Stimulated activated effector memory CD8-positive, alpha-beta T cell treated with anti-CD3 and anti-CD28 coated beads, Interleukin-12 subunit alpha, Interleukin-12 subunit beta, amount 100 ng/mL, for 72 hours (primary cell): ENCODE results near the gene HDAC4.

ENCODE experiments used
- ATAC-seq: fragments of 150-1000 bp; cut with Tn5 transposase; 2 replicates; pipeline ENCODE4 v1.10.0; 2021
- DNase-seq, 2 donors: peaks; one replicate each; pipeline ENCODE4 v3.0.0; 2021 to 2022; ENCODE audit warnings: low spot score in 2 of 2
- H3K27ac Mint-ChIP-seq: one replicate; pipeline ENCODE4 v1.8.0; 2022; ENCODE audit warnings: mild to moderate bottlenecking, mixed read lengths
- H3K36me3 Mint-ChIP-seq: one replicate; pipeline ENCODE4 v1.8.0; 2022; ENCODE audit warnings: mild to moderate bottlenecking, mixed read lengths
- H3K4me1 Mint-ChIP-seq: one replicate; pipeline ENCODE4 v1.8.0; 2022; ENCODE audit warnings: mixed read lengths
- H3K4me3 Mint-ChIP-seq: one replicate; pipeline ENCODE4 v1.8.0; 2022; ENCODE audit warnings: mild to moderate bottlenecking, mixed read lengths
- H3K9me3 Mint-ChIP-seq: one replicate; pipeline ENCODE4 v1.8.0; 2022; ENCODE audit warnings: mixed read lengths

The HDAC4 gene

DNA sequence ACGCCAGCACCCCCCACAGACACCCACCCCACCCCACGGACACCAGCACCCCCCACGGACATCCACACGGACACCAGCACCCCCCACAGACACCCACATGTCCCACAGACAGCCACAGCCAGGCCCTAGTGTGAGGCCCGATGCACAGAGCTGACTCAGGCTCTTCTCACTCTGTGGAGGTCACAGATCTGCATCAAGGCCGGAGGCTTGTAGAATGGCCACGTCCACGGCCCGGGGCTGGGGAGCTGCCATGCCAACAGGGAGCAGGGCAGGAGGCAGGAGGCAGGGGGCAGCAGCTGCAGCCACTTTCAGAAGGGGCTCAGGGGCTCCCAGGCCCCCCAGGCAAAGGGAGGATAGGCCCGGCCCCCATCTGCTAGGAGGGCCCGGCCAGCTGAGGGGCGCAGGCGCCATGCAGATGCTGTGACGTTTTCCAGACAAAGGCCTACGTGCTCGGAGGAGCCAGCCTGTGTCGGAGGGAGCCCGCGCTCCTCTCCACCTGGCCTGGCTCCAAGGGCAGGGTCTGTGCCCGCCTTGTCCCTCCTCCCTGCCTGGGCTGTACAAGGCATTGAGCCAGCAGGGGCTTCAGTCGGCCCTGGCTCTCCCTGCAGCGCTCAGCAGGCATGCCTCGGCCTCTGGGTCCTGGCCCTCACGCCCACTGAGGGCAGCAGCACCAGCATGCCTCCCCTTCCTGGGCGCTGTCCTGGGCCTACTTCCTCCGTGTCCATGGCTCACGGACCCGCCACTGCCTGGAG is 304.0 kb downstream of the HDAC4 start:
- Mint-ChIP-seq H3K9me3 (no peaks in the 10 kb centered on the region), H3K4me3 (no peak overlapping the region), H3K4me1 (peaks cover 6% of the 10 kb centered on the region), H3K27ac (no peak overlapping the region), H3K36me3 (peaks cover 6% of the 10 kb centered on the region)
- no peak for ATAC-seq
- no peak for DNase-seq

DNA sequence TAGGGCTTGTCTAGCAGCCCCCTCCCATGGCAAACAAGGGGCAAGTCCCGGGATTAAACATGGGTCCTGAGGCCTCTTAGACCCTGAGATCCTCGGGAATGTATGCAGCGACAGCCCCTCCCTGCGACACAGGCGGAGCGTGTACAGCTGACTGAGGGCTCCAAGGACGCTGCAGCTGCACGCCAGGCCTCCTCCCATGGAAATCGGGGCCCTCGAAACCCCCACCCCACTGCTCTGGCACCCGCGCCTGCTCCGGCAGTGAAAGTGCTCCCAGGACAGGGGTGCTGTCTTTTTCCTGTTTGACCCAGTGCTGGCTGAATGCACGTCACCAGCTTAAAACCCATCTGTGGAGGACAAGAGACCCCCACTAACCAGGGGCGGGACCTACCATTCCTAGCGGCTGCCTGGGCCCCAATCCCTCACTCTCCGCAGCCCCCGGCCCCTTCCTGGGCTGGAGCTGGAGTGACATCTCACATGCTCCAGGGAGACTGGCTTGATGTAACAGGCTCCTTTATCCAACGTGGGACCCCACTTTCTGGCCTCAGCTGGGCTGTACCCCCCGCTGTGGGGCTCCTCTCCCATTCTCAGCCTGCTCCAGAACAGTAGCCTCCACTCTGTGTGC is 305.2 kb downstream of the HDAC4 start:
- no peak for DNase-seq
- Mint-ChIP-seq H3K36me3 (peaks cover 11% of the 10 kb centered on the region), H3K4me1 (peaks cover 6% of the 10 kb centered on the region), H3K9me3 (no peaks in the 10 kb centered on the region), H3K4me3 (no peak overlapping the region), H3K27ac (no peak overlapping the region)
- ATAC-seq, result no peak

DNA sequence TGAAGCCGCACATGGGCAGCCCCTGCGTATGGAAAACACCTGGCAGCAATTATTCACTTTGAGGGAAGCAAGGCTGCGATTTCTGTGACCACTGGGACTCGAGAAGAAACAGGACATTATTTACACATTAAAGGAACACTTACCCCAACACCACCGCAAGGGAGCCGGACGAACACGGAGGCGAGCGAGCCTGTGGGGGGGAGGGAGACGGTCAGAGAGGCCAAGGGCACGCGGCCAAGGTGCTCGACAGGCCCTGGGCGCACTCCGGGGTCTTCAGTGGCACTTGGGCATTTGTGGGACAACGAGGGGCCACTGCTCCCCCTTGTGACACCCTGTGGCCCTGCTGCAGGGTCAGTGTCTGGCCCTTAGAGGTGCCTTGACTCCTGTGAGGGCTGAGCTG is 306.0 kb downstream of the HDAC4 start:
- Mint-ChIP-seq H3K4me1 (peaks cover 6% of the 10 kb centered on the region), H3K4me3 (no peak overlapping the region), H3K27ac (no peak overlapping the region), H3K36me3 (peaks cover 12% of the 10 kb centered on the region), H3K9me3 (no peaks in the 10 kb centered on the region)
- ATAC-seq, result no peak
- no peak for DNase-seq

DNA sequence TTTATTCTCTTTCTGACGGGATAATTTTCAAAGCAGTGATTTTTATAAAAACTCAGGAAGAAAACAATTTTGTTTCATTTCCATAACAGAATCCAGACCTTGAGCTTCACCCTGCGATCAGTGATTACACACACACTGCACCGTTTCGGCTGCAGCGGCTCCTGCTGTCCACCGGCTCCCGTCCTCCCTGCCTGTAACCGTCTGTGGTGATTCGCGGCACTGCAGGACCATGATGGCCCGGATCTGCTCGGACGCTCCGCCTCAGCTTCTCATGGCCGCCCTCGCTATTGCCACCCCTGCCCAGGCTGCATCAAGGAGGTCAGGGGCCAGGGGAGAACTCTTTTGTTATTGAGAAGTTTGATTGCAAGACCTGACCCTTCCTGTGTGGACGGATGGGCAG is 306.9 kb downstream of the HDAC4 start:
- DNase-seq (no peak), ATAC-seq (no peak)
- H3K4me3 Mint-ChIP-seq, result no peak overlapping the region
- no peaks in the 10 kb centered on the region for H3K9me3 Mint-ChIP-seq
- peaks cover 6% of the 10 kb centered on the region for H3K4me1 Mint-ChIP-seq
- H3K36me3 Mint-ChIP-seq, result peaks cover 13% of the 10 kb centered on the region
- H3K27ac Mint-ChIP-seq, result no peak overlapping the region

DNA sequence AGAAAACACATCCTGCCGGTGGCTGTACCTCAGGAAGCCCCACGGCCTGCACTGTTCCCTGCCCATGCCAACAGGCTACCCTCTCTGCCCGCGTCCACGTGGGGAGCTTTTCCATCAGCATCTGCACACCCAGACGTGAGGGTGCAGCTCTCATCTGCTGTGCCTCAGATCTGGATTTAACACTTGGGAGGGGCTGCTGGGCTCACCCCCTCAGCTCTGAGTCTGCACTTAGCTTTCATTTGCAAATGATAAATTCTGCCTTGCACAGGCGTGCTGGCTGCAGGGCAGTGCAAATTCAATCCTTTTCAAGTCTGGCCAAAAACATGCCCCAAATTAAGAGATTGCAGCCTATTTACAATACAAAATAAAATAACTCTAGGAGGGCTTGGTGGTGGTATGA is 307.3 kb downstream of the HDAC4 start:
- H3K4me1 Mint-ChIP-seq, result peaks cover 4% of the 10 kb centered on the region
- H3K9me3 Mint-ChIP-seq, result no peaks in the 10 kb centered on the region
- no peak overlapping the region for H3K27ac Mint-ChIP-seq
- no peak for DNase-seq
- peaks cover 16% of the 10 kb centered on the region for H3K36me3 Mint-ChIP-seq
- no peak for ATAC-seq
- H3K4me3 Mint-ChIP-seq, result no peak overlapping the region

DNA sequence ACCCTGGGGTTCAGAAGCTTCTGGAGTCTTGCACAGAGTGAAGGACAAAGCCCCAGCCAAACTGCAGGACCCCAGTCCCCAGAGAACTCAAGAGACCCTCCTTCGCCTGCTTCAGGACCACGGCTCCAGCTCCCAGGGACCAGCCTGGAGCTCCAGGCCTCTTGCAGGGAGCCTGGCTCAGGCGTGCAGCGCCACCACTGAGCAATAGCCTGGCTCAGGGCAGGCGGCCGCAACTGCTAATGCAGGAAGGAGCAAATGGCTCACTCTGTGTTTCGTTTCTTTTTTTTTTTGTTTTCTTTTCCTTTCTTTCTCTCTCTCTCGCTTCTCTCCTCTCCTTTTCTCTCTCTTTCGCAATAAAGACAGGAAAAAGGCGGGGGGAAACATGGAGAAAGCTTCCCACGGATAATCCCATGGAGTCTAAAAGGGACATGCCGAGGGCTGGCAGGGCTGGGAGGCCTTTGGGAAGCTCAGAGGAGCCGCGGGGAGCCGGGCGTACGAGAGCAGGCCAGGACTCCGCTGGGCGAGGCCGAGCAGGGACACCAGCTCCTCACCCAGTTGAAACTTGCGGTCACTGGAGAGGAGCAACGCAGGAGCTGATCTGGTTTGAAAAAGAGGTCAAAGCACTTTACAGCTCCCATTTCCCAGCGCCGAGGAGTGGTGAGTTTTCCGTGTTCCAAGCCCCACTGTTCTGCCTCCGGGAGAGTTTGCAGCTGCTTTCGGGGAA is 308.1 kb downstream of the HDAC4 start:
- Mint-ChIP-seq H3K4me3 (no peak overlapping the region), H3K9me3 (no peaks in the 10 kb centered on the region), H3K4me1 (no peaks in the 10 kb centered on the region), H3K36me3 (peaks cover 19% of the 10 kb centered on the region), H3K27ac (no peak overlapping the region)
- DNase-seq (no peak), ATAC-seq (no peak)

DNA sequence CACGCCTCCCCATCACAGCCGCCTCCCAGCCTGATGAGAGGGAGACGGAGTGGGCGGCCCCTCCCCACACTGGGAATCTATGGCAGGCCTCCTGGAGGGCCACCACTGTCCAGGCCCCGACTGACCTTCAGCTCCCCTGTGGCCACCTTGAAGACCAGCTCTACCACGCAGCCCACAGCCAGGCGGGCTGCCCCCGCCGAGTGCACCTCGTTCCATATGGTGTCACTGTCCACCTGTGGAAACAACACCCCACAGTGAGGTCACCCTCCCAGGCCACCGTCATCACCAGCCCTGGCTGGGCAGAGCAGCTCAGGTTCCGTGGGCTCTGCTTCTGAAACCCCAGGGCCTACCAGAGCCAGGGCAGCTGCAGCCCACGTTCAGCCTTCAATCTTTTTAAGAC is 310.9 kb downstream of the HDAC4 start:
- DNase-seq (no peak), ATAC-seq (no peak)
- H3K4me3 Mint-ChIP-seq, result no peak overlapping the region
- H3K36me3 Mint-ChIP-seq, result peaks cover 23% of the 10 kb centered on the region
- no peaks in the 10 kb centered on the region for H3K9me3 Mint-ChIP-seq
- peak overlapping the region; percentile 45 for H3K27ac Mint-ChIP-seq
- H3K4me1 Mint-ChIP-seq, result peaks cover 6% of the 10 kb centered on the region

DNA sequence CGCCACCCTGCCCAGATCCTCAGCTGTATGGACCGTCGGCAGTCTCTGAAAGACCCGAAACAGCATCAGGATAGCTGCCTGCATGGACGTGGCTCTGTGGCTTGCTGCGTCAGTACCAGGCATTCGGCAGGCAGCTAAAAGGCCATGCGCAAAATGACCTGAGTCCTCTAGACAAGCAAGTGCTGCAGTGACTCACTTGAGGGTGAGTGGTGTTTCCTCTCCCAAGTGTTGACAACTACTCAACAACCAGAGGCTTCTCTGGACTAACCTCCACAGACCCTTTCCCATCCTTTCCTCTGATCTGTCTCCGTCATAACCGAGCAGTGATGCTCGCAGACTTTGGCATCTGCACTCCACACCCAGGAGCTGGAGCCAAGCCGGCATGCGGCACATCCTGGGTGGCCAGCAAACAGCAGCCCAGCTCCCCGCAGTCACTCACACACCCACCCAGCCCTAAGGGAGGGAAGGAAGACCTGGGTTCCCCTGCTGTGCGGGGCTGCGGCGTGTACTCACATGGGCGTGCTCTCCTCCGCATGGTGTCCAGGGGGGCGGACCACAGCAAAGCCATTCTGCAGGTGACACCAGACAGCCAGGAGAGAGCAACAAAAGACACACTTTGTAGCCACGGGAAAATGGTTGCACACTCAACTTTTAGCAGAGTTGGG is 313.6 kb downstream of the HDAC4 start:
- H3K4me1 Mint-ChIP-seq, result peaks cover 6% of the 10 kb centered on the region
- DNase-seq, result no peak
- H3K36me3 Mint-ChIP-seq, result peaks cover 23% of the 10 kb centered on the region
- H3K27ac Mint-ChIP-seq, result peak overlapping the region; percentile 20
- no peak for ATAC-seq
- H3K9me3 Mint-ChIP-seq, result no peaks in the 10 kb centered on the region
- no peak overlapping the region for H3K4me3 Mint-ChIP-seq

DNA sequence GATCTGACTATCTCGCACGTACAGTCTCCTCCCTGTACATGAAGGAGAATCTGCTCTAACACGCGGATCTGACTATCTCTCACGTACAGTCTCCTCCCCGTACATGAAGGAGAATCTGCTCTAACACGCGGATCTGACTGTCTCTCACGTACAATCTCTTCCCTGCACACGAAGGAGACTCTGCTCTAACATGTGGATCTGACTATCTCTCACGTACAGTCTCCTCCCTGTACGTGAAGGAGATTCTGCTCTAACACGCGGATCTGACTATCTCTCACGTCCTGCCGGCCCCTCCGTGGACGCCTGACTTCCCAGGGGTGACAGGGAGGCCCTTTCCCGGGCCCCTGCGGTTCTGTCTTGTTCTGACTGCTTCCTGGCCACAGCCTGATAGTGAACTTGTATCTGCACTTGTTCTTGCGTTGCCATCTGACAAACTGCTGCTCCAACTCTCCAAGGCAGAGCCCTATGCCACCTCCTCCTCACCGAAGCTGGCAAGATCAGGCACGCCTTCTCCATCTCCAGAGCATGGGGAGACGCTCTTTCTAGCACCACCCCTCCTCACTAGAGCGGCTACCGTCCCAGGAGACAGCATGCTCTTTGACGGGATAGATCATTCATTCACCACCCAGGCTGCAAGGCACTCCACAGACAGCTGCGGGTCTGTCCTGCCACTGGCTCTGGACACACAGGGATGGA is 314.3 kb downstream of the HDAC4 start:
- H3K4me3 Mint-ChIP-seq, result no peak overlapping the region
- H3K27ac Mint-ChIP-seq, result peak overlapping the region; percentile 20
- H3K4me1 Mint-ChIP-seq, result peaks cover 6% of the 10 kb centered on the region
- no peak for DNase-seq
- no peak for ATAC-seq
- peaks cover 23% of the 10 kb centered on the region for H3K36me3 Mint-ChIP-seq
- H3K9me3 Mint-ChIP-seq, result no peaks in the 10 kb centered on the region

DNA sequence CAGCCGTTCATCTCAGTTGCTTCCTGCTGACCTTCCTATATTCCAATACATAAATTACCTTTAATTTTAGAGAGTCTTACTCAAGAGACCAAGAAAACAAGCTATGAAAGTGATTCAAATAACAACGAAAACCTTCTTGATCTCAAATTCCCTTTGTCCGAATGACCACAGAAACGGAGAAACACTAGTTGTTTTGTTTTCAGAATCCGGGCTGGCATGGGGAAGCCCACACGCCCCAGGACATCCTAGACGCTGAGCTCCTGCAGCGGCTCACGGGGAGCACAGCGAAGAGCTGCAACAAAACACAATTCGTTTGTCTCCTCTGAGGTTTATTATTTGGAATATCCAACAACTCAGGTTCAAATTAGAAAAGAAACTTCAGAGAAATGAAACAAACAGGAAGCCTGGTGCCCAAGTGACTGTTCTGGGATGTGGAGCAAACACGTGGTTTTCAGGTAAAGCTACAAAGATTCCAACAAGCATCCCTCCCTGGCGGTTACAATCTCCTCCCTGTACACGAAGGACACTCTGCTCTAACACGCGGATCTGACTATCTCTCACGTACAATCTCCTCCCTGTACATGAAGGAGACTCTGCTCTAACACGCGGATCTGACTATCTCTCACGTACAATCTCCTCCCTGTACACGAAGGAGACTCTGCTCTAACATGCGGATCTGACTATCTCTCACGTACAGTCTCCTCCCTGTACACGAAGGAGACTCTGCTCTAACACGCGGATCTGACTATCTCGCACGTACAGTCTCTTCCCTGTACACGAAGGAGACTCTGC is 315.4 kb downstream of the HDAC4 start:
- Mint-ChIP-seq H3K4me1 (peaks cover 6% of the 10 kb centered on the region), H3K4me3 (no peak overlapping the region), H3K36me3 (peaks cover 17% of the 10 kb centered on the region), H3K9me3 (no peaks in the 10 kb centered on the region), H3K27ac (peak overlapping the region; percentile 57)
- no peak for DNase-seq
- no peak for ATAC-seq

DNA sequence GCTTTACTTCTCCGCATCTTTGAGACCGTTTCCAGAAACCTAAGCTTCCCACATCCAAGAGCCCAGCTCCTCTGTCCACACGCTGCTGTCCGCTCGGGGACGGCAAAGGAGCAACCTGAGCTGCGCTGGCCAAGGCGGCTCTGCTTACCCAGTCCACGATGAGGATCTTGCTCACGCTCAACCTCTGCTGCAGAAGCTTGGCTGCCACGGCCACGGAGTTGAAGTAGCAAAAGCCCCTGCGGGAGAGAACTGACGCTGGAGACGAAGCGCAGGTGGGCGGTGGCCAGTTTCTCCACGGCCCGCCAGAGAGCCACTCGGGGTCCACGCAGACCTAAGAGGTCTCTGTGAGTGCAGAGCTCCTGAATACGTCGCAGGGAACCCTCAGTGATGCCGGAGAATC is 316.8 kb downstream of the HDAC4 start:
- ATAC-seq, result no peak
- Mint-ChIP-seq H3K4me1 (peaks cover 6% of the 10 kb centered on the region), H3K27ac (peak overlapping the region; percentile 57), H3K36me3 (peaks cover 24% of the 10 kb centered on the region), H3K4me3 (no peak overlapping the region), H3K9me3 (no peaks in the 10 kb centered on the region)
- DNase-seq, result no peak

DNA sequence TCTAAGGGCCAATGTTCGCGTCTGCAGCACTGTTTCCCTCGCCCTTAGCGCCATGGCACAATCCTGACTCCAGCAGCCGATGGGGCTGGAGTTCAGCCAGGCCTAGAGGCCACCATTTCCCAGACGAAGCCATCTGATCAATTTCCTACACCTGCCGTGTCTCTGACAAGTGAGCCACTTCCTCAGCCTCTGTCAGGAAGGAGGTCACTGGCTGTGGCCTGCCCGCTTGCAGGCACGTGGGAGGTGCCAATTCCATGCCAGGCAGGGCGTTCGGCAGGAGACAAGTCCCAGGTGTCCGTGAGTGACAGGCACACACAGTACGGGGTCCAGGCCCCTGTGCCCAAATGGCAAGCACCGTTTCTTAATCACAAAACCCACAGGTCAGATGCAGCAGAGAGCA is 318.4 kb downstream of the HDAC4 start:
- no peak overlapping the region for H3K27ac Mint-ChIP-seq
- DNase-seq (no peak), ATAC-seq (no peak)
- H3K4me1 Mint-ChIP-seq, result peaks cover 6% of the 10 kb centered on the region
- no peaks in the 10 kb centered on the region for H3K9me3 Mint-ChIP-seq
- H3K4me3 Mint-ChIP-seq, result no peak overlapping the region
- H3K36me3 Mint-ChIP-seq, result peaks cover 19% of the 10 kb centered on the region

DNA sequence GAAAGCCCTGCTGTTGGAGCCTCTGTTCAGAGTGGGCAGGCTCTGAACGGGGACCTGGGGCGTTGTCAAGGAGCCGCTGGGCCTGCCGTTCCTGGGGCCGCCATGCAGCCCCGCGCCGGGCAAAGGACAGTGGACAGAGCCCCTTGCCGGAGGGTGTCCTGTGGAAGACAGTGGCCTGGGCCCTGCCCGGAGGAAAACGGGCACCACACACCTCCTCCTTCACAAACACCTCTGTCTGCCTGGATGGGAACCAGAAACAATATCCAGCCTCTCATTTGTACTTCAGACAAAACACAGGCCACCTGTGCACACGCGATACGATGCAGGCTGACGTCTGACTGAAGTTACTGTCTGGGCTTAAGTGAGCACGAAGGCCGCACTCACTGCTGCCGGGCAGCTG is 319.2 kb downstream of the HDAC4 start:
- peaks cover 5% of the 10 kb centered on the region for H3K4me1 Mint-ChIP-seq
- no peaks in the 10 kb centered on the region for H3K9me3 Mint-ChIP-seq
- H3K27ac Mint-ChIP-seq, result no peak overlapping the region
- no peak for ATAC-seq
- no peak for DNase-seq
- H3K36me3 Mint-ChIP-seq, result peaks cover 25% of the 10 kb centered on the region
- H3K4me3 Mint-ChIP-seq, result no peak overlapping the region

DNA sequence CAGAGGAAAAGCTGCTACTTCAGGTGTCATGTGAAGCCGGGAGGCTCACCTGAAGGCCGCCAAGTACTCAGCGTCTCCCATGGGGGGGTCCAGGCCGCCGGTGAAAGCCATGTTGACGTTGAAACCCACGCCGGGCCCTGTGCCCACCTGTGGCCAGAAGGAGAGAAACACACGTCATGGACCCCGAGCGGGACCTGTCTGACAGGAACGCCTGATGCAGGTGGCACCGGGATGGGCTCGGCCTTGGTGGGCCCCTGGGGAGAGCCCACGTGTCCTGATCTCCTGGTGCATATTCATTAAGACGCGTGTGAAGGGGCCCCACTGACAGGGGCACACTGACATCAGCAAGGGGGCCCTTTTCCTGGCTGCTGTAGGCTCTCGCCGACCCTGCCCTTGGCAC is 319.8 kb downstream of the HDAC4 start:
- no peak for ATAC-seq
- H3K9me3 Mint-ChIP-seq, result no peaks in the 10 kb centered on the region
- no peak overlapping the region for H3K27ac Mint-ChIP-seq
- DNase-seq, result no peak
- no peaks in the 10 kb centered on the region for H3K4me1 Mint-ChIP-seq
- no peak overlapping the region for H3K4me3 Mint-ChIP-seq
- H3K36me3 Mint-ChIP-seq, result peaks cover 28% of the 10 kb centered on the region
